Measurements from ENCODE around the gene MIDN. TPM values are rescaled to one million over a fixed set of nuclear protein-coding genes. Genes with fewer than 3 reads are reported as not detected.

Gene MIDN
- total RNA-seq, 1 experiment from 2014 or later = 286 TPM

GRCh38 chr19:1218751-1219567 is 29.4 kb upstream of the MIDN start:
- H3T11ph ChIP-seq (ENCODE audit: low read length) = no peak overlapping the region
- peaks cover 4% of the 10 kb centered on the region for H3K79me1 ChIP-seq (ENCODE audit: insufficient read depth, low read depth, low read length, poor library complexity, severe bottlenecking)
- H3K27me3 ChIP-seq (ENCODE audit: insufficient read depth, low read length) = no peaks in the 10 kb centered on the region
- H3K4ac ChIP-seq (ENCODE audit: low read depth, low read length) = no peak overlapping the region
- TF ChIP-seq CTCF (conservative IDR thresholded peaks at IDR 0.05) = no peak
- no peak overlapping the region for H3K27ac ChIP-seq (ENCODE audit: insufficient read length, low read depth, low read length)
- H3K9ac ChIP-seq (ENCODE audit: extremely low read depth, insufficient read length, low read length) = no peak overlapping the region
- DNase-seq = no peak
- no peak overlapping the region for H3K14ac ChIP-seq (ENCODE audit: insufficient read depth, low read length)
- no peak overlapping the region for H2BK15ac ChIP-seq (ENCODE audit: low read depth, low read length)
- no peak overlapping the region for H4K8ac ChIP-seq (replicated peaks; ENCODE audit: insufficient read length, low read depth, low read length)
- H3K23ac ChIP-seq (ENCODE audit: insufficient read length, low read depth, low read length) = no peak overlapping the region
- peaks cover 10% of the 10 kb centered on the region; the same call in 1 of the 2 replicates for H3K79me2 ChIP-seq (ENCODE audit: insufficient read depth, low read length)
- no peaks in the 10 kb centered on the region for H3K23me2 ChIP-seq (ENCODE audit: insufficient read length, low read depth, low read length, poor library complexity, severe bottlenecking)
- H2BK12ac ChIP-seq (ENCODE audit: insufficient read length, low read depth, low read length) = no peak overlapping the region
- H2BK120ac ChIP-seq (ENCODE audit: low read depth, low read length, poor library complexity, severe bottlenecking) = no peak overlapping the region
- H4K5ac ChIP-seq (ENCODE audit: insufficient read length, low read depth, low read length) = no peak overlapping the region
- H3K9me3 Mint-ChIP-seq = no peaks in the 10 kb centered on the region
- H3K4me3 Mint-ChIP-seq = no peak overlapping the region
- H3K4me1 Mint-ChIP-seq = peaks cover 8 to 25% of the 10 kb centered on the region in 2 experiments; a peak in 3 of 4 replicates
- no peak overlapping the region for H3K4me2 ChIP-seq (ENCODE audit: insufficient read depth, insufficient read length, low read length)
- H3K18ac ChIP-seq (ENCODE audit: insufficient read length, low read depth, low read length) = no peak overlapping the region
- no peaks in the 10 kb centered on the region for H3K4me1 ChIP-seq (ENCODE audit: insufficient read depth, low read length)
- H4K91ac ChIP-seq (ENCODE audit: insufficient read length, low read depth, low read length) = no peak overlapping the region
- peaks cover 2 to 9% (median 8%) of the 10 kb centered on the region in 3 experiments; a peak in 5 of 7 replicates for H3K36me3 Mint-ChIP-seq (ENCODE audit: insufficient read depth in 1 of 3, low read depth in 3 of 3)
- WGBS (ENCODE audit: extremely low coverage, insufficient read length, low lambda C conversion rate) = no CpG with 5 or more reads among the region's 37 CpGs
- H3K56ac ChIP-seq (ENCODE audit: insufficient read length, low read depth, low read length) = no peak overlapping the region
- H3K27me3 Mint-ChIP-seq (ENCODE audit: low read depth) = no peaks in the 10 kb centered on the region
- no peak overlapping the region for H2BK5ac ChIP-seq (ENCODE audit: insufficient read length, low read length)
- H3K9me3 ChIP-seq (ENCODE audit: control insufficient read depth, low read depth, low read length) = no peaks in the 10 kb centered on the region
- H3K27ac Mint-ChIP-seq = no peak overlapping the region
- H4K20me1 ChIP-seq (ENCODE audit: control insufficient read depth, insufficient read depth, insufficient read length) = no peaks in the 10 kb centered on the region
- H2BK20ac ChIP-seq (ENCODE audit: low read depth, low read length, poor library complexity, severe bottlenecking) = no peak overlapping the region
- no peak overlapping the region for H2AFZ ChIP-seq (ENCODE audit: low read length)
- H2AK5ac ChIP-seq (ENCODE audit: insufficient read length, low read length) = no peak overlapping the region

Measured in H9 (cell line).